ENCODE results near the gene DLG5.

DLG5 gene

DNA sequence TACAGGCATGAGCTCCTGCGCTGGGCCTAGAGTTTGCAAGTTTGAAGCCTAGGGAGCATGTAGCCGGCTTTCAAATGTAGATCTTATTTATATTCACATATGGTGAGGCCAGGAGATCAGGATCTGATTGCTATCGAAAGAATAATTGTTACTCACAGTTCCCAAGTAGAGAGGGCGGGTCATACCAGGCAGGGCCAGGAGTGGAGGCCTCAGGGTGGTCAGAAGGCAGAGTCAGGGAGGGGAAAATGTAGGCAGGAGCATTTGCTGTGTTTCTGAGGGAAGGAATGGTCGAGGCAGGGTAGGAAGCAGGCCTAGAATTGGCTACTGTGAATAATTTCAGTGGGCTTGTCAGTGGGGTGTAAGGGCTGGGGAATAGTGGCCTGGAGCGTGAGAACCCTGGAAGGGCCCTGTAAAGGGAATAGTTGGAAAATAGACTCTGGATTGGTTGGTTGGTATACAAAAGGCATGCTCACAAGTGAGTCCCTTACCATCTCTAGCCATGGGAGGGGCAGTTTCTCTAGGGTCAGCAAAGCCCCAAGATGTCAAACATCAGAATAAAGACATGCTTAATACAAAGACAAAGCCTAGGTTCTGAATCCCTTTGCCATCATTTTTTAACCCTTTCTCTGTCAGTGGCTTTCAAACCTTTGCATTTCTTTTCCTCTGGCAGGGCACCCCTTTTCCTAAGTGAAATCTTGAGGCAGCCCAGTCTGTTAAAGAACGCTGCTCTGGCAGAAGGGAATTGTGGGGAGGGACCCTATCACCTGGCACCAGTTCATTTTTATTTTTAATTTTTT lies 36.0 kb upstream of the DLG5 start:
- DNase-seq (ENCODE audit: low read depth): no peak
- TF ChIP-seq CTCF (IDR thresholded peaks at IDR 0.05; ENCODE audit: control insufficient read depth, insufficient read depth, low read depth, low read length, missing control alignments): no peak
- no peak overlapping the region for H3K4me3 ChIP-seq (ENCODE audit: control insufficient read depth, low read depth, low read length)

- TF ChIP-seq CTCF (IDR thresholded peaks at IDR 0.05; ENCODE audit: control insufficient read depth, insufficient read depth, low read depth, low read length, missing control alignments): no peak
- DNase-seq (ENCODE audit: low read depth): no peak
- H3K4me3 ChIP-seq (ENCODE audit: control insufficient read depth, low read depth, low read length): no peak overlapping the region
Observed at GRCh38 chr10:77961668-77962067, 35.1 kb upstream of the DLG5 start.

GRCh38 chr10:77960829-77961329 lies 34.3 kb upstream of the DLG5 start:
- no peak overlapping the region for H3K4me3 ChIP-seq (ENCODE audit: control insufficient read depth, low read depth, low read length)
- no peak for DNase-seq (ENCODE audit: low read depth)
- no peak for TF ChIP-seq CTCF (IDR thresholded peaks at IDR 0.05; ENCODE audit: control insufficient read depth, insufficient read depth, low read depth, low read length, missing control alignments)

DNA sequence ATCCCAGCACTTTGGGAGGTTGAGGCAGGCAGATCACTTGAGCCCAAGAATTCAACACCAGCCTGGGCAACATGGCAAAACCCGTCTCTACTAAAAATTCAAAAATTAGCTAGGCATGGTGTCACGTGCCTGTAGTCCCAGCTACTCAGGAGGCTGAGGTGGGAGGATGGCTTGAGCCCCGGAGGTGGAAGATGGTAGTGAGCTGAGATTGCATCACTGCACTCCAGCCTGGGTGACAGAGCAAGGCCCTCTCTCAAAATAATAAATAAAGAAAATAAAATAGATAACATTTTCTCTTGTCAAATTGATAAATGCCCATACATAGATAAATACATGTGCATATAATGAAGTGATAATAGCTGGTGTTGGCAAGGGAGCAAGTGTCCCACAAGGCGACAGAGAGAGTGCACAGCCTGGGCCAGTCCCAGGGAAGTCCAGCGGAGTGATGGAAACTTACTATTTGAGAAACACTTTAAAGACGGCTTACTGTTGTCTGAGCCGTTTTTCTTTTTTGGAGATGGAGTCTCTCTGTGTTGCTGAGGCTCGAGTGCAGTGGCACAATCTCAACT lies 33.4 kb upstream of the DLG5 start:
- H3K4me3 ChIP-seq (ENCODE audit: control insufficient read depth, low read depth, low read length): no peak overlapping the region
- DNase-seq (ENCODE audit: low read depth): no peak
- no peak for TF ChIP-seq CTCF (IDR thresholded peaks at IDR 0.05; ENCODE audit: control insufficient read depth, insufficient read depth, low read depth, low read length, missing control alignments)

DNA sequence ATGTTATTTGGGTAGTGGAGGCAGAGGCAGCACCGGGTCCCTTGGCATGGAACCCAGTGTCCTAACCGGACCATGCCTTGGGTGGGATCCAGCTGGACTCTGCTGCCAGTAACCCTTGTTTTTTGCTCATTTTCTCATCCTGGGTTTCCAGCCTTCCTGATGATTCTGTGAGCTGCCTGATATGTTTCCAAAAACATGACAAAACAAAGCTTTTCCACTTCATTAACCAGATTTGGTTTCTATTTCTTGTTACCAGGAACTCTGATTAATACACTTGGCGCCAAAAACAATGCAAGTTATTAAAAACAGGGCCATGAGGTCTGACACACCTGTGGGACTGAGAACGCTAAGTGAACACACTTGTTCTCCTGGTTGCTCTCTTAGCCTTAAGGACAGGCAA lies 32.8 kb upstream of the DLG5 start:
- no peak for TF ChIP-seq CTCF (IDR thresholded peaks at IDR 0.05; ENCODE audit: control insufficient read depth, insufficient read depth, low read depth, low read length, missing control alignments)
- no peak overlapping the region for H3K4me3 ChIP-seq (ENCODE audit: control insufficient read depth, low read depth, low read length)
- no peak for DNase-seq (ENCODE audit: low read depth)

- no peak overlapping the region for H3K4me3 ChIP-seq (ENCODE audit: control insufficient read depth, low read depth, low read length)
- TF ChIP-seq CTCF (IDR thresholded peaks at IDR 0.05; ENCODE audit: control insufficient read depth, insufficient read depth, low read depth, low read length, missing control alignments): no peak
- no peak for DNase-seq (ENCODE audit: low read depth)
Observed at GRCh38 chr10:77955136-77955535, 28.6 kb upstream of the DLG5 start.
